SK-N-SH treated with all-trans-retinoic acid at 6 μM for 48 hours (cell line): ENCODE measurements around the gene HHAT.

Source experiments
- ATAC-seq: fragments of 200-7000 bp; cut with Tn5 transposase; 3 replicates; pipeline ENCODE4 v1.9.1; 2020; ENCODE audit warnings: mild to moderate bottlenecking, moderate library complexity
- ARNTL ChIP-seq: fragments of 450-650 bp; formaldehyde crosslinking; IDR thresholded peaks from 2 replicates; pipeline ENCODE4 v1.5.0; 2020; ENCODE audit warnings: low read depth, mild to moderate bottlenecking, moderate library complexity, borderline replicate concordance
- BACH2 ChIP-seq: fragments of 250-450 bp; sonication (Bioruptor Pico); IDR thresholded peaks from 2 replicates; pipeline ENCODE4 v1.9.0; 2021; ENCODE audit warnings: mild to moderate bottlenecking, borderline replicate concordance
- CSRNP3 ChIP-seq: fragments of 250-450 bp; sonication (Bioruptor Pico); IDR thresholded peaks from 2 replicates; pipeline ENCODE4 v1.5.1; 2021; ENCODE audit warnings: mild to moderate bottlenecking, moderate library complexity
- ISL1 ChIP-seq: fragments of 250-450 bp; sonication (Bioruptor Pico); IDR thresholded peaks from 2 replicates; pipeline ENCODE4 v2.1.2; 2022; ENCODE audit warnings: mild to moderate bottlenecking, moderate library complexity
- OSR1 ChIP-seq: fragments of 250-450 bp; sonication (Bioruptor Pico); IDR thresholded peaks from 2 replicates; pipeline ENCODE4 v1.8.0; 2022; ENCODE audit warnings: moderate library complexity, mild to moderate bottlenecking, inconsistent platforms
- PATZ1 ChIP-seq: fragments of 250-450 bp; sonication (Bioruptor Pico); IDR thresholded peaks from 2 replicates; pipeline ENCODE4 v1.8.0; 2020; ENCODE audit warnings: mild to moderate bottlenecking, moderate library complexity, borderline replicate concordance
- POU6F1 ChIP-seq: fragments of 250-450 bp; sonication (Bioruptor Pico); IDR thresholded peaks from 2 replicates; pipeline ENCODE4 v1.8.0; 2021; ENCODE audit warnings: low read depth, mild to moderate bottlenecking, moderate library complexity, borderline replicate concordance
- PPARA ChIP-seq: fragments of 250-450 bp; sonication (Bioruptor Pico); IDR thresholded peaks from 2 replicates; pipeline ENCODE4 v1.5.0; 2020; ENCODE audit warnings: mild to moderate bottlenecking, borderline replicate concordance
- RARB ChIP-seq: fragments of 250-450 bp; sonication (Bioruptor Pico); IDR thresholded peaks from 2 replicates; pipeline ENCODE4 v1.8.0; 2021; ENCODE audit warnings: mild to moderate bottlenecking, moderate library complexity
- SNAI2 ChIP-seq: fragments of 250-450 bp; sonication (Bioruptor Pico); IDR thresholded peaks from 2 replicates; pipeline ENCODE4 v1.5.0; 2020; ENCODE audit warnings: mild to moderate bottlenecking, moderate library complexity
- TCF4 ChIP-seq: fragments of 250-450 bp; sonication (Bioruptor Pico); IDR thresholded peaks from 2 replicates; pipeline ENCODE4 v1.8.0; 2021; ENCODE audit warnings: mild to moderate bottlenecking, moderate library complexity, borderline replicate concordance
- TOX ChIP-seq: fragments of 250-450 bp; sonication (Bioruptor Pico); IDR thresholded peaks from 2 replicates; pipeline ENCODE4 v1.8.0; 2021; ENCODE audit warnings: mild to moderate bottlenecking, moderate library complexity, borderline replicate concordance
- TSHZ2 ChIP-seq: fragments of 250-450 bp; sonication (Bioruptor Pico); IDR thresholded peaks from 2 replicates; pipeline ENCODE4 v1.5.0; 2020; ENCODE audit warnings: mild to moderate bottlenecking, moderate library complexity
- ZC3H10 ChIP-seq: fragments of 250-450 bp; sonication (Bioruptor Pico); IDR thresholded peaks from 2 replicates; pipeline ENCODE4 v1.5.1; 2021; ENCODE audit warnings: mild to moderate bottlenecking, moderate library complexity
- ZFP3 ChIP-seq: fragments of 250-450 bp; sonication (Bioruptor Pico); IDR thresholded peaks from 2 replicates; pipeline ENCODE4 v1.5.0; 2020; ENCODE audit warnings: mild to moderate bottlenecking, moderate library complexity
- ZFP30 ChIP-seq: fragments of 450-650 bp; formaldehyde crosslinking; IDR thresholded peaks from 2 replicates; pipeline ENCODE4 v1.5.0; 2022; ENCODE audit warnings: mild to moderate bottlenecking, moderate library complexity
- ZNF565 ChIP-seq: fragments of 450-650 bp; formaldehyde crosslinking; conservative IDR thresholded peaks from 2 replicates; pipeline ENCODE4 v1.5.0; 2020; ENCODE audit warnings: low read depth, mild to moderate bottlenecking, moderate library complexity
- ZNF70 ChIP-seq: fragments of 450-650 bp; formaldehyde crosslinking; IDR thresholded peaks from 2 replicates; pipeline ENCODE4 v1.5.0; 2020; ENCODE audit warnings: mild to moderate bottlenecking, moderate library complexity
- TF ChIP-seq, protein P1 (sequence below): fragments of 250-450 bp; sonication (Bioruptor Pico); IDR thresholded peaks from 2 replicates; pipeline ENCODE4 v1.5.1; 2020; ENCODE audit warnings: low read depth, mild to moderate bottlenecking, moderate library complexity

HHAT gene

DNA sequence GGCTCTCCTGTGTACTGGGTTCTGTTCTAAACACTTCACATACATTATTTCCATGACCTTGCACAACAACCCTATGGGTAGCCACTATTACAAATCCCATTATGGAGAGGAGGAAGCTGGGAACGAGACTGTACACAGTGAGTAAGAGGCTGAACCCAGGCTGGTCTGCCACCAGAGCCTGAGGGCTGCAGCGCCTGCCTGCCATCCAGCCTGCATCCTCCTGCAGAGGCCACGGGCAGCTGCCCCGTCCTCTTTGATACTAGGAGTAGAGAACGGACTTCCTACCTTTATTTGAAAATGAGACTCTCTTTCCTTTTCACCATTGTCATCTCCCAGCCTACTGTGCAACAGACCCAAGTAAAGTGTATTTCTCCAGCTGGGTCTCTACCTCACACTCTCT is 370.0 kb downstream of the HHAT start:
- TF ChIP-seq TCF4 (no peak), ZNF70 (CRISPR knock-in tag) (no peak)
- no peak for ATAC-seq

GRCh38 chr1:210700083-210700482 is 371.4 kb downstream of the HHAT start:
- no peak for TF ChIP-seq SNAI2
- no peak for TF ChIP-seq ZNF565 (CRISPR knock-in tag)
- no peak for TF ChIP-seq ZNF70 (CRISPR knock-in tag)
- TF ChIP-seq OSR1 (CRISPR knock-in tag) = no peak
- TF ChIP-seq ISL1 = no peak
- TF ChIP-seq POU6F1 (CRISPR knock-in tag) = no peak
- no peak for TF ChIP-seq ARNTL (CRISPR knock-in tag)
- no peak for TF ChIP-seq ZFP30 (CRISPR knock-in tag)
- TF ChIP-seq, protein P1, sequence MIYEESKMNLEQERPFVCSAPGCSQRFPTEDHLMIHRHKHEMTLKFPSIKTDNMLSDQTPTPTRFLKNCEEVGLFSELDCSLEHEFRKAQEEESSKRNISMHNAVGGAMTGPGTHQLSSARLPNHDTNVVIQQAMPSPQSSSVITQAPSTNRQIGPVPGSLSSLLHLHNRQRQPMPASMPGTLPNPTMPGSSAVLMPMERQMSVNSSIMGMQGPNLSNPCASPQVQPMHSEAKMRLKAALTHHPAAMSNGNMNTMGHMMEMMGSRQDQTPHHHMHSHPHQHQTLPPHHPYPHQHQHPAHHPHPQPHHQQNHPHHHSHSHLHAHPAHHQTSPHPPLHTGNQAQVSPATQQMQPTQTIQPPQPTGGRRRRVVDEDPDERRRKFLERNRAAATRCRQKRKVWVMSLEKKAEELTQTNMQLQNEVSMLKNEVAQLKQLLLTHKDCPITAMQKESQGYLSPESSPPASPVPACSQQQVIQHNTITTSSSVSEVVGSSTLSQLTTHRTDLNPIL (CRISPR knock-in tag) = no peak
- TF ChIP-seq PPARA = no peak
- TF ChIP-seq BACH2 = no peak
- ATAC-seq = no peak

DNA sequence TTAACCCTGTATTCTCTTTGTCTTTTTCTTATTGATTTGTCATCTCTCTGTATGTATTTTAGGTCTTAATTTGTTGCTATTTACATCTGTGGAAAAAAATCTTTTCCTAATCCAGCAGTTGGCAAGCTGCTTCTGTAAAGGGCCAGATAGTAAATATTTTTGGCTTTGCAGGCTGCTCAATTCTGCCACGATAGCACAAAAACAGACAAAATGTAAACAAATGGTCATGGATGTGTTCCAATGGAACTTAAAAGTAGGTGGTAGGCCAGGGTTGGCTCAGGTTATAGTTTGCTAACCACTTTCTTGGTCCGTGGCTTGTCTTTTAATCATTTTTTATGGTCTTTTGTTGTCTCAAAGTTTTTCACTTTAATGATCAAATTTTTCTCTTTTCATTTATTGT is 371.8 kb downstream of the HHAT start:
- TF ChIP-seq PPARA (no peak), POU6F1 (CRISPR knock-in tag) (no peak), ZNF70 (CRISPR knock-in tag) (no peak), ZC3H10 (CRISPR knock-in tag) (no peak)
- TF ChIP-seq, protein P1 (CRISPR knock-in tag) = no peak
- TF ChIP-seq, all 23 proteins: peak for 0
- no peak for ATAC-seq

DNA sequence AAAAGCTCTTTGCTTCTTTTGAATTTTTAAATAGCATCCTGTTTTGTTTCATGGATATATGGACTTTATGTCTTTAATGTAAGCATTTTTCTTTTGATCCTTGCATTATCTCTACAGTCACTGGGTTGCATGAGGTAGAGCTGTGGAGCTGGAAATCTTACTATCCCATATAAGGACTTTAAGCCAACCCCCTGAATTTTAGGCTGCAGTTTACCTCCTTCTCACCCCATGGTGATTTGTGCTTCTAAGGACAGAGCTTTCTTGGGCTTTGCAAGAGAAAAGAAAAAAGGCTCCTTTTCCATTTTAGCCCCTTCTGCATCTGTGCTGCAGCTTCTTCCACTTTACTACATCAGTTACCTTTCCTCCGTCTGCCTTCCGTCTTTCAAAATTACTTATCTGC is 373.8 kb downstream of the HHAT start:
- no peak for ATAC-seq
- TF ChIP-seq TOX (CRISPR knock-in tag) (no peak), RARB (CRISPR knock-in tag) (no peak), TSHZ2 (CRISPR knock-in tag) (no peak)
- TF ChIP-seq, all 23 proteins: peak for 0

- no peak for ATAC-seq
- TF ChIP-seq TSHZ2 (CRISPR knock-in tag) (no peak), ARNTL (CRISPR knock-in tag) (no peak), ZNF70 (CRISPR knock-in tag) (no peak), ZFP3 (CRISPR knock-in tag) (no peak), TCF4 (no peak), CSRNP3 (CRISPR knock-in tag) (no peak), ZNF565 (CRISPR knock-in tag) (no peak), OSR1 (CRISPR knock-in tag) (no peak), PATZ1 (CRISPR knock-in tag) (no peak), RARB (CRISPR knock-in tag) (no peak)
Measured at GRCh38 chr1:210703593-210703992, 374.9 kb downstream of the HHAT start.
